Endothelial cell of umbilical vein (primary cell): ENCODE measurements around the gene EML6. TPM values are rescaled to one million over a fixed set of nuclear protein-coding genes. Genes with fewer than 3 reads are reported as not detected.

ENCODE experiments used
- BruUV-seq: library from RNA; stranded (reverse); fragments of 400-500 nt; replicated peaks from 2 replicates; lab custom pipeline; 2021; lab: Mats Ljungman, UMichigan
- CTCF ChIA-PET: fragments of 300-600, 350-600 bp; sonication (Branson Sonifier 250); formaldehyde crosslinking; loops from one replicate; lab custom pipeline; 2021; ENCODE audit warnings: antibody characterized with exemption, inconsistent platforms; lab: Charles Lee
- POLR2A ChIA-PET: fragments of 300-600, 350-600 bp; sonication (Branson Sonifier 250); formaldehyde crosslinking; loops from one replicate; lab custom pipeline; 2021; ENCODE audit warnings: antibody characterized with exemption, inconsistent platforms; lab: Charles Lee
- DNase-seq: peaks from one replicate; pipeline ENCODE4 v3.0.0-alpha.2; 2011; ENCODE audit warnings: low read depth, low spot score
- FAIRE-seq: peaks from 2 replicates; lab custom pipeline; 2011; peaks lifted over from hg19 to GRCh38; lab: Jason Lieb, UNC
- H2AFZ ChIP-seq: 2 replicates; pipeline ENCODE4 v1.6.0; 2012; ENCODE audit warnings: low read depth, low read length, control low read depth, inconsistent platforms
- H3K27ac ChIP-seq: 2 replicates; pipeline ENCODE4 v1.5.1; 2011; ENCODE audit warnings: low read depth, mild to moderate bottlenecking, control low read depth, low read length, moderate library complexity; ENCODE audit not compliant: insufficient read depth
- H3K27me3 ChIP-seq, 2 experiments: 2 replicates each; pipeline versions ENCODE4 v1.6.0 to v1.6.1; 2011; ENCODE audit warnings: low read length in 2 of 2, mixed read lengths in 1 of 2; ENCODE audit not compliant: control insufficient read depth in 2 of 2, insufficient read depth in 2 of 2
- H3K36me3 ChIP-seq, 2 experiments: 2 replicates in 1 of 2; 3 replicates in 1 of 2; pipeline ENCODE4 v1.5.1; 2011; ENCODE audit warnings: low read length in 2 of 2, mild to moderate bottlenecking in 1 of 2, moderate library complexity in 1 of 2; ENCODE audit not compliant: control insufficient read depth in 2 of 2, insufficient read depth in 2 of 2; ENCODE audit errors: extremely low read depth in 1 of 2
- H3K4me1 ChIP-seq: 3 replicates; pipeline ENCODE4 v1.5.1; 2011; ENCODE audit warnings: mild to moderate bottlenecking, low read length; ENCODE audit not compliant: control insufficient read depth, insufficient read depth; ENCODE audit errors: extremely low read depth
- H3K4me2 ChIP-seq: 2 replicates; pipeline ENCODE4 v1.6.1; 2011; ENCODE audit warnings: low read length, control low read depth, mixed read lengths; ENCODE audit not compliant: insufficient read depth
- H3K4me3 ChIP-seq, 3 experiments: fragments of 200-600 bp in 1 of 3; sonication (generic), shearing (Covaris generic) in 1 of 3; replicated peaks in 1 of 3; 2 replicates each; pipeline ENCODE4 v1.5.1; 2011 to 2016; ENCODE audit warnings: control low read depth in 3 of 3, low read length in 3 of 3, mild to moderate bottlenecking in 2 of 3, inconsistent platforms in 1 of 3, low read depth in 1 of 3, moderate library complexity in 1 of 3; ENCODE audit not compliant: insufficient read depth in 1 of 3
- H3K79me2 ChIP-seq: 2 replicates; pipeline ENCODE4 v1.6.0; 2012; ENCODE audit warnings: low read length, inconsistent platforms; ENCODE audit not compliant: control insufficient read depth, insufficient read depth
- H3K9ac ChIP-seq: replicated peaks from 2 replicates; pipeline ENCODE3; 2011; ENCODE audit warnings: low read length, control low read depth; ENCODE audit not compliant: insufficient read depth; ENCODE audit errors: extremely low read depth
- H3K9me1 ChIP-seq: replicated peaks from 3 replicates; pipeline ENCODE4 v1.6.0; 2011; ENCODE audit warnings: mild to moderate bottlenecking, low read length; ENCODE audit not compliant: control insufficient read depth, insufficient read depth; ENCODE audit errors: extremely low read depth
- H3K9me3 ChIP-seq: replicated peaks from 2 replicates; pipeline ENCODE4 v1.5.1; 2012; ENCODE audit warnings: low read length, inconsistent platforms; ENCODE audit not compliant: control insufficient read depth, insufficient read depth
- H4K20me1 ChIP-seq: replicated peaks from 2 replicates; pipeline ENCODE3; 2011; ENCODE audit warnings: mild to moderate bottlenecking, low read length; ENCODE audit not compliant: control insufficient read depth, insufficient read depth; ENCODE audit errors: extremely low read depth
- CTCF ChIP-seq, 2 donors: IDR thresholded peaks; 1 replicate in 1 of 2; 2 replicates in 1 of 2; pipeline ENCODE4 v1.5.1; 2011; ENCODE audit warnings: low read length in 2 of 2, mild to moderate bottlenecking in 2 of 2, moderate library complexity in 2 of 2, control low read depth in 1 of 2, inconsistent platforms in 1 of 2, low read depth in 1 of 2; ENCODE audit not compliant: insufficient read depth in 1 of 2; ENCODE audit errors: extremely low read depth in 1 of 2
- EZH2 ChIP-seq: IDR thresholded peaks from 2 replicates; pipeline ENCODE4 v1.6.1; 2012; ENCODE audit warnings: borderline replicate concordance, low read depth, mild to moderate bottlenecking, moderate library complexity, low read length, inconsistent platforms; ENCODE audit not compliant: severe bottlenecking
- FOS ChIP-seq: IDR thresholded peaks from 2 replicates; pipeline ENCODE4 v1.6.1; 2011; ENCODE audit warnings: mild to moderate bottlenecking, low read length, moderate library complexity, borderline replicate concordance; ENCODE audit not compliant: insufficient read depth
- GATA2 ChIP-seq: IDR thresholded peaks from 2 replicates; pipeline ENCODE4 v1.7.0; 2011; ENCODE audit warnings: low read depth, mild to moderate bottlenecking, moderate library complexity, mixed read lengths, low read length; ENCODE audit not compliant: insufficient read length, insufficient read depth
- JUN ChIP-seq: IDR thresholded peaks from 2 replicates; pipeline ENCODE4 v1.6.1; 2011; ENCODE audit warnings: borderline replicate concordance, low read depth; ENCODE audit not compliant: insufficient read length, insufficient read depth
- MAX ChIP-seq: IDR thresholded peaks from 2 replicates; pipeline ENCODE4 v1.6.1; 2011; ENCODE audit not compliant: insufficient read depth, insufficient read length
- MYC ChIP-seq: IDR thresholded peaks from one replicate; pipeline ENCODE4 v1.6.1; 2011; ENCODE audit warnings: mild to moderate bottlenecking, low read depth, low read length
- POLR2A ChIP-seq: IDR thresholded peaks from 2 replicates; pipeline ENCODE4 v1.6.1; 2012; ENCODE audit warnings: low read depth, mild to moderate bottlenecking, control low read depth, low read length
- POLR2AphosphoS5 ChIP-seq: IDR thresholded peaks from 2 replicates; pipeline ENCODE4 v1.6.1; 2012; ENCODE audit warnings: low read depth, mild to moderate bottlenecking, control low read depth, low read length, moderate library complexity; ENCODE audit not compliant: insufficient read depth
- dilution Hi-C: fragments of 300-500 bp; cut with MboI; formaldehyde crosslinking; loops from one replicate; pipeline ENCODE4 v1.15.0; 2019; ENCODE audit warnings: low sequenced_read_pairs; ENCODE audit not compliant: extremely low pct_ligation_motif_present
- intact Hi-C: fragments of 100-400 bp; cut with micrococcal nuclease; formaldehyde crosslinking; loops from one replicate; pipeline ENCODE4 v1.10.0; 2022
- polyA plus RNA-seq, 4 experiments: library from polyadenylated mRNA; depleted of rRNA in 3 of 4; stranded (reverse) in 3 of 4; unstranded in 1 of 4; fragments of >200 nt; gene quantifications; 2 replicates each; pipeline versions ENCODE4 v1.2.1 to v1.2.3, GENCODE V29; 2011 to 2012; ENCODE audit warnings: missing spikeins in 1 of 4
- total RNA-seq: library from RNA; stranded (reverse); gene quantifications from 2 replicates; pipeline ENCODE4 v1.2.3, GENCODE V29; 2021

Gene EML6
- total and polyA plus RNA-seq, 2 donors (not counting 3 experiments of a cell fraction or from before 2014, with no cell fraction given): 0.79 to 2.1 TPM

GRCh38 chr2:54741250-54741649, 17.8 kb downstream of the EML6 start:
- H3K4me1 ChIP-seq: no peaks in the 10 kb centered on the region
- POLR2A ChIA-PET: no interaction called here
- no peak overlapping the region for H3K4me3 ChIP-seq
- no peak for TF ChIP-seq POLR2AphosphoS5
- no peak for TF ChIP-seq EZH2
- TF ChIP-seq FOS: no peak
- no peak for TF ChIP-seq JUN
- TF ChIP-seq POLR2A: no peak
- TF ChIP-seq MYC: no peak
- TF ChIP-seq GATA2: no peak
- TF ChIP-seq CTCF (IDR thresholded peaks at IDR 0.05; ENCODE audit: extremely low read depth in 1 of 2, insufficient read depth in 1 of 2, low read depth in 1 of 2, low read length in 2 of 2): no peak
- TF ChIP-seq MAX: no peak
- H4K20me1 ChIP-seq: no peaks in the 10 kb centered on the region
- H2AFZ ChIP-seq: no peak overlapping the region
- no peak overlapping the region for H3K4me2 ChIP-seq
- CTCF ChIA-PET: no interaction called here
- no TSS peak for BruUV-seq
- DNase-seq (no peak), FAIRE-seq (no peak)
- H3K9ac ChIP-seq: no peak overlapping the region
- no peak overlapping the region for H3K27ac ChIP-seq
- H3K79me2 ChIP-seq: no peaks in the 10 kb centered on the region
- dilution Hi-C loops (no loop called here), intact Hi-C loops (no loop called here)
- no peaks in the 10 kb centered on the region for H3K36me3 ChIP-seq
- no peaks in the 10 kb centered on the region for H3K9me1 ChIP-seq
- peaks cover 0 to 6% of the 10 kb centered on the region in 2 experiments for H3K27me3 ChIP-seq
- no peaks in the 10 kb centered on the region for H3K9me3 ChIP-seq
